Right kidney (tissue), 9 donors: ENCODE results near the gene LRRC41.
A peak's percentile ranks its signal among the peaks of the same experiment; 100 is the strongest.
"Not testable (repeated sequence)": the region's sequence is repeated elsewhere in the genome, so short reads cannot be mapped to it uniquely, and the experiment has no call there.

Experiments used
- DNase-seq: peaks from one replicate; pipeline ENCODE4 v3.0.0-alpha.2; 2016
- long read RNA-seq, 8 donors: transcript quantifications; one replicate each; lab custom pipeline, GENCODE V29; 2026

LRRC41 gene
- long read RNA-seq, donor 1, full-length matches to known transcripts = 12 of 53 reads
- long read RNA-seq, donor 1, partial matches to known transcripts = 34 of 53 reads
- long read RNA-seq, donor 1, other reads (novel, unspliced or antisense) = 7 of 53 reads
- long read RNA-seq, donor 2, full-length matches to known transcripts = 9 of 888 reads
- long read RNA-seq, donor 2, partial matches to known transcripts = 194 of 888 reads
- long read RNA-seq, donor 2, other reads (novel, unspliced or antisense) = 685 of 888 reads
- long read RNA-seq, donor 3, full-length matches to known transcripts = 6 of 14 reads
- long read RNA-seq, donor 3, partial matches to known transcripts = 8 of 14 reads
- long read RNA-seq, donor 3, other reads (novel, unspliced or antisense) = 0 of 14 reads
- long read RNA-seq, donor 4, full-length matches to known transcripts = 10 of 1,060 reads
- long read RNA-seq, donor 4, partial matches to known transcripts = 973 of 1,060 reads
- long read RNA-seq, donor 4, other reads (novel, unspliced or antisense) = 77 of 1,060 reads
- long read RNA-seq, donor 5, full-length matches to known transcripts = 20 of 1,517 reads
- long read RNA-seq, donor 5, partial matches to known transcripts = 1,351 of 1,517 reads
- long read RNA-seq, donor 5, other reads (novel, unspliced or antisense) = 146 of 1,517 reads
- long read RNA-seq, donor 6, full-length matches to known transcripts = 12 of 41 reads
- long read RNA-seq, donor 6, partial matches to known transcripts = 29 of 41 reads
- long read RNA-seq, donor 6, other reads (novel, unspliced or antisense) = 0 of 41 reads
- long read RNA-seq, donor 7, full-length matches to known transcripts = 9 of 55 reads
- long read RNA-seq, donor 7, partial matches to known transcripts = 46 of 55 reads
- long read RNA-seq, donor 7, other reads (novel, unspliced or antisense) = 0 of 55 reads
- long read RNA-seq, donor 8, full-length matches to known transcripts = 14 of 1,077 reads
- long read RNA-seq, donor 8, partial matches to known transcripts = 964 of 1,077 reads
- long read RNA-seq, donor 8, other reads (novel, unspliced or antisense) = 99 of 1,077 reads

GRCh38 chr1:46303038-46303871 is at the start of gene LRRC41, which contains the start of gene UQCRH:
Gene LRRC41, minus strand, starts transcription at chr1:46303616. Its CDS starts 294 bp downstream, at chr1:46303322.
Gene UQCRH, plus strand, starts transcription at chr1:46303698. Its CDS starts 69 bp downstream, at chr1:46303767.
- DNase-seq = peak; percentile 98

- DNase-seq = no peak
Measured at GRCh38 chr1:46352363-46352762, 48.9 kb upstream of the LRRC41 start.

DNA sequence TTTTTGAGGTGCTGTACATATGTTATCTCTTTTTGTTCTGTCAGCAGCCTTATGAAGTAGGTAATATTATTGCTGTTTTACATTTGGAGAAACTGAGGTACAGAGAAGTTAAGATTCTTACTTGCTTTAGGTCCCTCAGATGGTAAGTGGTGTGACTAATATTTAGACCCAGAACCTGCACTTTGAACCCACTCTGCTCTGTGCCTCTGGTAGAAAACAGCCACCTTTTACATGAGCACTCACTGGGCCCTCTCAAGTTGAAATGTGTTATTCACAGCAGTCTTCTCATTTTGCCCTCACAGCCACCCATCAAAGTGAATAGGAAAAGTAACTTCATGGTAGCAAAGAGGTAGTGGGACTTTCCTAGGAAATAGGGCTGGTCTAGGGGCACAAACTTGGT is 41.9 kb upstream of the LRRC41 start:
- no peak for DNase-seq

GRCh38 chr1:46344481-46344880 is 41.1 kb upstream of the LRRC41 start:
- no peak for DNase-seq

- DNase-seq = no peak
Measured at GRCh38 chr1:46343705-46344104, 40.3 kb upstream of the LRRC41 start.

GRCh38 chr1:46343351-46343695 is 39.9 kb upstream of the LRRC41 start:
- DNase-seq = no peak

- DNase-seq = no peak
Measured at GRCh38 chr1:46342677-46343350, 39.4 kb upstream of the LRRC41 start.

- no peak for DNase-seq
Measured at GRCh38 chr1:46342084-46342656, 38.8 kb upstream of the LRRC41 start.

GRCh38 chr1:46341222-46342083 is 38.0 kb upstream of the LRRC41 start:
- peak; percentile 27 for DNase-seq

- peak; percentile 91 for DNase-seq
Measured at GRCh38 chr1:46340404-46341221, 37.2 kb upstream of the LRRC41 start, which contains the start of gene NSUN4. Gene NSUN4, plus strand, starts transcription at chr1:46340807. Its CDS starts 20 bp downstream, at chr1:46340827.

- not testable (repeated sequence) for DNase-seq
Measured at GRCh38 chr1:46337409-46337808, 34.0 kb upstream of the LRRC41 start.

- no peak for DNase-seq
Measured at GRCh38 chr1:46335081-46335480, 31.7 kb upstream of the LRRC41 start.

- no peak for DNase-seq
Measured at GRCh38 chr1:46334030-46334384, 30.6 kb upstream of the LRRC41 start.

GRCh38 chr1:46333300-46334029 is 30.0 kb upstream of the LRRC41 start:
- DNase-seq = peak; percentile 13

DNA sequence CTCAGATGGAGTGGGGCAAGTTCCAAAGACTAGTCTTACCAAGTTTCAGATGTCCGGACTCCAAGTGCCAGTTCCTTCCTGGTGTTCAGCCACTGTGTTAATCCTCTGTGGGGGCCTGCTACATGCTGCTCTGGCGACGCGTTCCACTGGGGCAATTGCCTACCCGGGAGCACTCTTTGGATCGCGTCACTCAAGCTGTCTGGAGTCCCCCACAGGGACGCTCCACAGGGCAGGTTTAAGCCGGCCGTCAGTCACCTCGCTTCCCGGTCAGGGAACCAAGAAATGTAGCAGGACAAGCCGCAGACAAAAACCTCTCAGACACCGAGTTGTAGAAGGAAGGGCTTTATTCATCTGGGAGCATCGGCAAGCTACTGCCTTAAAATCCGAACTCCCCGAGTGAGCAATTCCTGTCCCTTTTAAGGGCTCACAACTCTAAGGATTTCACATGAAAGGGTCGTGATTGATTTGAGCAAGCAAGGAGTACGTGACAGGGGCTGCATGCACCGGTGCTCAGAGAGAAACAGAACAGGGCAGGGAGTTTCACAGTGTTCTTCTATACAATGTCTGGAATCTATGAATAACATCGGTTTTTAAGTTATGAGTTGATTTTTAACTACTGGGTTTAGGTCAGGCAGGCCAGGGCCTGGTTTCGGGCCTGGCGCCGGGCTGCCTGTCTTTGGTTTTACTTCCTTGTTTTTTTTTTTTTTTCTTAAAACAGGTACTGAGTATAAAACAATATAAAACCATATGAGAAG is 28.5 kb upstream of the LRRC41 start:
- DNase-seq = peak; percentile 64

- not testable (repeated sequence) for DNase-seq
Measured at GRCh38 chr1:46330381-46330780, 27.0 kb upstream of the LRRC41 start.

- not testable (repeated sequence) for DNase-seq
Measured at GRCh38 chr1:46329807-46330206, 26.4 kb upstream of the LRRC41 start.
